Activated CD4-positive, CD25-positive, alpha-beta regulatory T cell (primary cell): ENCODE measurements around the gene EVX1.

ENCODE experiments used
- DNase-seq, 4 experiments: peaks; one replicate each; lab custom pipeline; 2025; lab: John Stamatoyannopoulos, UW

The EVX1 gene

DNA sequence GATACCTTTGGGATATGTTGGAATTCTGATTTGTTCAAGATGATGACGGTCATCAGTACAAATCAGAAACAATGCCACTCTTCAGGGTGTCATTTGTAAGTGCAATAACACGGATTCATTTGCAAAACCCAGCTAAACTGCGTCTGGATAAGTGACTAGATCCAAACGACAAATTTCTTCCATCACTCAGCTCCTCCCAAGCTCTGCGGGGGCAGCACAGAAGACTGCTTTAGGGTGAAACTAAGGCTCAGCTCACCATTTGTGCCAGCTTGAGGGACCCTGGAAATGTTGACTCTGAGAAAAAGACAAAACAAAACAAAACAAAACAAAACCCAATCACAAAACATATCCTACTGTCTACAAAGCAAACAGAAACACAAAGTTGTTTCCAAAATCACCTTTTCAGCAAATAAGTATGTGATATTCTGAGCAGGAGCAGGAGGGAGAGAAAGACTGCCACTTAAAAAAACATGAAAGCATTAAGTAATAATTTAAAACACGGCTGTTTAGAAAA, 8.0 kb downstream of the EVX1 start:
- DNase-seq, result no peak

- no peak for DNase-seq
These were observed 8.6 kb downstream of the EVX1 start for GRCh38 chr7:27251136-27251651.

- DNase-seq, result no peak
These were observed 9.3 kb downstream of the EVX1 start for GRCh38 chr7:27251652-27252590.

- no peak for DNase-seq
These were observed 12.0 kb downstream of the EVX1 start for GRCh38 chr7:27254625-27255024.

GRCh38 chr7:27260211-27260610, 17.6 kb downstream of the EVX1 start:
- DNase-seq, result no peak

GRCh38 chr7:27262121-27262520, 19.5 kb downstream of the EVX1 start:
- no peak for DNase-seq

DNA sequence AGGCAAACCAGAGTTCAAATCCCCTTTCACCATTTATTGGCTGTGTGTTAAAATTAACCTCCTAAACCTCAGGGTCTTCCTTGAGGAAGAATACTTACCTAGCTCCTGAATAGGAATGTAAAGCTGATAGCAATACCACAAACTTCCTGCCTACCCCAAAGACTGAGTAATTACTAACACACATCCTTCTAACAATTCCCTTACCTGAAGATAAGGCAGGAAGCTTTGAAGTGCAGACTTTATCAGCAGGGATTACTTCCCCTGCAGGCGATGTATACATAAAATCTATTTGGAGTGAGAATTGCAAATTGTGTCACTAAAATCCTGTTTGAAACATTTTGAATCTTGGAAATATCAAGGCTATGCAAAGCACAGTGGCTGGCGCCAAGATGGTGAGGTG, 21.2 kb downstream of the EVX1 start:
- DNase-seq, result no peak

- no peak for DNase-seq
These were observed 26.9 kb downstream of the EVX1 start for GRCh38 chr7:27269455-27269854.

DNA sequence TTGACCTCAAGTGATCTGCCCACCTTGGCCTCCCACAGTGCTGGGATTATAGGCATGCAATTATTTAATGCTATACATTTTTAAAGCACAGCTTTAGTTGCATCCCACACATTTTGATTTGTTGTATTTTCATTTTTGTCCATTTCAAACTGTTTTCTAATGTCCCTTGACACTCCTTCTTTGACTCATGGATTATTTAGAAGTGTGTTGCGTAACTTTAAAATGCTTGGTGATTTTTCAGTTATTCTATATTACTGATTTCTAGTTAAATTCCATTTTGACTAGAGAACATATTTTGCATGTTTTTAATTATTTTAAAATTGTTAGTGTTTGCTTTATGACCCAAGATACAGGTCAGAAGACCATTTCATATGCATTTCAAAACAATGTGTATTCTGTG, 28.8 kb downstream of the EVX1 start:
- no peak for DNase-seq

- no peak for DNase-seq
These were observed 35.0 kb downstream of the EVX1 start for GRCh38 chr7:27277628-27278027.

GRCh38 chr7:27283558-27283957, 41.0 kb downstream of the EVX1 start:
- no peak for DNase-seq

DNA sequence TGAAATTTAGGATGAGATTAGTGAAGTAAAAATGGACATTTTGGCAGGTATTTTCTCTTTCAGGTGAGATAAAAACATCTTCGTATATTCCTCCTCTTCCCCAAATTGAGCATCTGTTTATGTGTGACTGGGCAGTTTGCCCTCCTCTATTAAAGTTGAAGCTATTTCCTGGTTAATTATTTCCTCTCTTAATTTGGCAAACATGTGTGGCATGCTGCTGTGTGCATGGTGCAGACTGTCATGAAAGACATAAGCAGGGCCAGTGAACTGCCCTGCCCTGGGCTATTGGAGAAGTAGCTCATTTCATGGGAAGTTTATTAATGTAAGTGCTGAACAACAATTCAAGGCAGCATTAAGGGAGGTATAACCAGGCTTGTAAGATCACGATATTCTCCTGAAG, 52.6 kb downstream of the EVX1 start:
- DNase-seq, result no peak

GRCh38 chr7:27297356-27297755, 54.8 kb downstream of the EVX1 start:
- DNase-seq, result no peak
